WTC11 (cell line): ENCODE measurements around the gene PPFIBP2. TPM values are rescaled to one million over a fixed set of nuclear protein-coding genes. Genes with fewer than 3 reads are reported as not detected.

Experiments
- ATAC-seq: fragments of 200-7000 bp; cut with Tn5 transposase; 2 replicates; pipeline ENCODE4 v1.10.0; 2021; ENCODE audit warnings: mild to moderate bottlenecking, moderate library complexity
- CTCF ChIA-PET: fragments of 300-600 bp; sonication (Branson Sonifier 250); formaldehyde crosslinking; loops from one replicate; lab custom pipeline; 2021; ENCODE audit warnings: antibody characterized with exemption; lab: Charles Lee
- POLR2A ChIA-PET: fragments of 350-600 bp; sonication (Branson Sonifier 250); formaldehyde crosslinking; loops from one replicate; lab custom pipeline; 2021; ENCODE audit warnings: antibody characterized with exemption; lab: Charles Lee
- DNase-seq: peaks from one replicate; pipeline ENCODE4 v3.0.0; 2021; ENCODE audit warnings: low spot score
- H3K27ac Mint-ChIP-seq: 2 replicates; pipeline ENCODE4 v1.8.0; 2021; ENCODE audit warnings: mixed read lengths
- H3K27me3 Mint-ChIP-seq: 2 replicates; pipeline ENCODE4 v1.8.0; 2021; ENCODE audit warnings: low read depth, mild to moderate bottlenecking, moderate library complexity, mixed read lengths
- H3K36me3 Mint-ChIP-seq: 2 replicates; pipeline ENCODE4 v1.8.0; 2021; ENCODE audit warnings: mixed read lengths
- H3K4me1 Mint-ChIP-seq: 2 replicates; pipeline ENCODE4 v1.8.0; 2022; ENCODE audit warnings: mixed read lengths
- H3K4me3 Mint-ChIP-seq: 2 replicates; pipeline ENCODE4 v1.8.0; 2021; ENCODE audit warnings: mild to moderate bottlenecking, moderate library complexity, mixed read lengths
- H3K9me3 Mint-ChIP-seq: 2 replicates; pipeline ENCODE4 v1.8.0; 2021; ENCODE audit warnings: mixed read lengths
- ELF4 ChIP-seq: sonication (generic); formaldehyde crosslinking; IDR thresholded peaks from 2 replicates; pipeline ENCODE4 v1.8.1; 2022; ENCODE audit warnings: low read depth, mild to moderate bottlenecking, moderate library complexity, missing genetic modification reagents
- EMX1 ChIP-seq: fragments of 250-450 bp; sonication (Bioruptor Pico); IDR thresholded peaks from 2 replicates; pipeline ENCODE4 v1.8.0; 2021; ENCODE audit warnings: mild to moderate bottlenecking
- IRF2 ChIP-seq: sonication (generic); formaldehyde crosslinking; IDR thresholded peaks from 2 replicates; pipeline ENCODE4 v1.8.0; 2022; ENCODE audit warnings: low read depth, missing genetic modification reagents, borderline replicate concordance
- JAZF1 ChIP-seq: fragments of 250-450 bp; sonication (Bioruptor Pico); IDR thresholded peaks from 2 replicates; pipeline ENCODE4 v1.9.0; 2021; ENCODE audit warnings: moderate library complexity, mild to moderate bottlenecking, inconsistent platforms
- JUN ChIP-seq: sonication (generic); formaldehyde crosslinking; IDR thresholded peaks from 2 replicates; pipeline ENCODE4 v1.8.0; 2023; ENCODE audit warnings: mild to moderate bottlenecking, missing genetic modification reagents
- MYBL2 ChIP-seq: sonication (generic); formaldehyde crosslinking; IDR thresholded peaks from 2 replicates; pipeline ENCODE4 v1.8.1; 2023; ENCODE audit warnings: mild to moderate bottlenecking, moderate library complexity, missing genetic modification reagents
- NR1H2 ChIP-seq: sonication (generic); formaldehyde crosslinking; IDR thresholded peaks from 2 replicates; pipeline ENCODE4 v1.9.0; 2021; ENCODE audit warnings: mild to moderate bottlenecking, moderate library complexity, missing genetic modification reagents
- PRRX2 ChIP-seq: fragments of 250-450 bp; sonication (Bioruptor Pico); IDR thresholded peaks from 2 replicates; pipeline ENCODE4 v1.8.0; 2021; ENCODE audit warnings: mild to moderate bottlenecking
- RORB ChIP-seq: fragments of 250-450 bp; sonication (Bioruptor Pico); IDR thresholded peaks from 2 replicates; pipeline ENCODE4 v1.9.0; 2021; ENCODE audit warnings: mild to moderate bottlenecking
- SMAD3 ChIP-seq: sonication (generic); formaldehyde crosslinking; IDR thresholded peaks from 2 replicates; pipeline ENCODE4 v1.8.0; 2022; ENCODE audit warnings: missing genetic modification reagents, mild to moderate bottlenecking, borderline replicate concordance
- TCF7 ChIP-seq: sonication (generic); formaldehyde crosslinking; IDR thresholded peaks from 2 replicates; pipeline ENCODE4 v1.8.0; 2022; ENCODE audit warnings: mild to moderate bottlenecking, low read depth, missing genetic modification reagents, moderate library complexity
- ZNF121 ChIP-seq: sonication (generic); formaldehyde crosslinking; IDR thresholded peaks from 2 replicates; pipeline ENCODE4 v1.8.0; 2023; ENCODE audit warnings: missing genetic modification reagents
- ZNF263 ChIP-seq: sonication (generic); formaldehyde crosslinking; IDR thresholded peaks from 2 replicates; pipeline ENCODE4 v1.8.1; 2022; ENCODE audit warnings: low read depth, mild to moderate bottlenecking, moderate library complexity, missing genetic modification reagents
- total RNA-seq: library from RNA; stranded (reverse); gene quantifications from 3 replicates; pipeline ENCODE4 v1.2.3, GENCODE V29; 2021
- TF ChIP-seq, protein P1 (sequence below): sonication (generic); formaldehyde crosslinking; IDR thresholded peaks from 2 replicates; pipeline ENCODE4 v1.8.0; 2023; ENCODE audit warnings: missing genetic modification reagents
- TF ChIP-seq, protein P2 (sequence below): sonication (generic); formaldehyde crosslinking; IDR thresholded peaks from 2 replicates; pipeline ENCODE4 v1.8.0; 2022; ENCODE audit warnings: missing genetic modification reagents
- TF ChIP-seq, protein P3 (sequence below): sonication (generic); formaldehyde crosslinking; IDR thresholded peaks from 2 replicates; pipeline ENCODE4 v1.8.0; 2022; ENCODE audit warnings: mild to moderate bottlenecking, missing genetic modification reagents
- TF ChIP-seq, protein P4 (sequence below): fragments of 250-450 bp; sonication (Bioruptor Pico); IDR thresholded peaks from 2 replicates; pipeline ENCODE4 v1.8.0; 2021; ENCODE audit warnings: mild to moderate bottlenecking
- TF ChIP-seq, protein P5 (sequence below): sonication (generic); formaldehyde crosslinking; IDR thresholded peaks from 2 replicates; pipeline ENCODE4 v1.8.1; 2023; ENCODE audit warnings: mild to moderate bottlenecking, missing genetic modification reagents, borderline replicate concordance
- TF ChIP-seq, protein P6 (sequence below): fragments of 250-450 bp; sonication (Bioruptor Pico); IDR thresholded peaks from 2 replicates; pipeline ENCODE4 v1.9.0; 2021; ENCODE audit warnings: mild to moderate bottlenecking
- TF ChIP-seq, protein P7 (sequence below): sonication (generic); formaldehyde crosslinking; IDR thresholded peaks from 2 replicates; pipeline ENCODE4 v1.8.0; 2023; ENCODE audit warnings: mild to moderate bottlenecking, missing genetic modification reagents

Gene PPFIBP2
- total RNA-seq, 1 experiment from 2014 or later = 21.4 TPM

DNA sequence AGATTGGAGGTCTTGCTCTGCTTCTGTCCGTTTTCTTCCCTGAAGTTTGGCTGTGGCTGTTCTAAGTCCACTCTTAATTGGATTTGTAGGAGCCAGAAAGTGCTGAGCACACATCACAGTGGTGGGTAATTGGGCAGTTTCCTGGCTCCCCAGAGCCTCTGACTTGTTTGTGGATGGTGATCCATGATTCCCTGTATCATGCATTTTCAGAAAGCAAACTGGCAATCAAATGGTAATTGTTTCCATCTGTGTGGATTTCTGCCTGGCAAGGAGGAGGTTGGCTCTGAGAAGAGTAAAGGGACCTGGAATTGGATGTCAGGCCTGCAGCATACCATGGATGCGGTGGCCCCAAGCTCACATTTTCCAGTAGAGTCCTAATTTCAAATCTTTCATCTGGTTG, 49.5 kb downstream of the PPFIBP2 start:
- Mint-ChIP-seq H3K36me3 (peaks cover 9% of the 10 kb centered on the region), H3K27ac (no peak overlapping the region; the same call in 1 of the 2 replicates), H3K4me3 (no peak overlapping the region), H3K27me3 (no peaks in the 10 kb centered on the region), H3K4me1 (peaks cover 41% of the 10 kb centered on the region), H3K9me3 (peaks cover 6% of the 10 kb centered on the region)
- TF ChIP-seq, protein P1, sequence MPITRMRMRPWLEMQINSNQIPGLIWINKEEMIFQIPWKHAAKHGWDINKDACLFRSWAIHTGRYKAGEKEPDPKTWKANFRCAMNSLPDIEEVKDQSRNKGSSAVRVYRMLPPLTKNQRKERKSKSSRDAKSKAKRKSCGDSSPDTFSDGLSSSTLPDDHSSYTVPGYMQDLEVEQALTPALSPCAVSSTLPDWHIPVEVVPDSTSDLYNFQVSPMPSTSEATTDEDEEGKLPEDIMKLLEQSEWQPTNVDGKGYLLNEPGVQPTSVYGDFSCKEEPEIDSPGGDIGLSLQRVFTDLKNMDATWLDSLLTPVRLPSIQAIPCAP (CRISPR knock-in tag) = no peak
- TF ChIP-seq, protein P2, sequence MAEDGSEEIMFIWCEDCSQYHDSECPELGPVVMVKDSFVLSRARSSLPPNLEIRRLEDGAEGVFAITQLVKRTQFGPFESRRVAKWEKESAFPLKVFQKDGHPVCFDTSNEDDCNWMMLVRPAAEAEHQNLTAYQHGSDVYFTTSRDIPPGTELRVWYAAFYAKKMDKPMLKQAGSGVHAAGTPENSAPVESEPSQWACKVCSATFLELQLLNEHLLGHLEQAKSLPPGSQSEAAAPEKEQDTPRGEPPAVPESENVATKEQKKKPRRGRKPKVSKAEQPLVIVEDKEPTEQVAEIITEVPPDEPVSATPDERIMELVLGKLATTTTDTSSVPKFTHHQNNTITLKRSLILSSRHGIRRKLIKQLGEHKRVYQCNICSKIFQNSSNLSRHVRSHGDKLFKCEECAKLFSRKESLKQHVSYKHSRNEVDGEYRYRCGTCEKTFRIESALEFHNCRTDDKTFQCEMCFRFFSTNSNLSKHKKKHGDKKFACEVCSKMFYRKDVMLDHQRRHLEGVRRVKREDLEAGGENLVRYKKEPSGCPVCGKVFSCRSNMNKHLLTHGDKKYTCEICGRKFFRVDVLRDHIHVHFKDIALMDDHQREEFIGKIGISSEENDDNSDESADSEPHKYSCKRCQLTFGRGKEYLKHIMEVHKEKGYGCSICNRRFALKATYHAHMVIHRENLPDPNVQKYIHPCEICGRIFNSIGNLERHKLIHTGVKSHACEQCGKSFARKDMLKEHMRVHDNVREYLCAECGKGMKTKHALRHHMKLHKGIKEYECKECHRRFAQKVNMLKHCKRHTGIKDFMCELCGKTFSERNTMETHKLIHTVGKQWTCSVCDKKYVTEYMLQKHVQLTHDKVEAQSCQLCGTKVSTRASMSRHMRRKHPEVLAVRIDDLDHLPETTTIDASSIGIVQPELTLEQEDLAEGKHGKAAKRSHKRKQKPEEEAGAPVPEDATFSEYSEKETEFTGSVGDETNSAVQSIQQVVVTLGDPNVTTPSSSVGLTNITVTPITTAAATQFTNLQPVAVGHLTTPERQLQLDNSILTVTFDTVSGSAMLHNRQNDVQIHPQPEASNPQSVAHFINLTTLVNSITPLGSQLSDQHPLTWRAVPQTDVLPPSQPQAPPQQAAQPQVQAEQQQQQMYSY (CRISPR knock-in tag) = no peak
- TF ChIP-seq TCF7 = no peak
- no peak for TF ChIP-seq JUN (CRISPR knock-in tag)
- TF ChIP-seq MYBL2 (CRISPR knock-in tag) = no peak
- no peak for TF ChIP-seq PRRX2
- no peak for TF ChIP-seq ZNF121
- TF ChIP-seq, protein P3, sequence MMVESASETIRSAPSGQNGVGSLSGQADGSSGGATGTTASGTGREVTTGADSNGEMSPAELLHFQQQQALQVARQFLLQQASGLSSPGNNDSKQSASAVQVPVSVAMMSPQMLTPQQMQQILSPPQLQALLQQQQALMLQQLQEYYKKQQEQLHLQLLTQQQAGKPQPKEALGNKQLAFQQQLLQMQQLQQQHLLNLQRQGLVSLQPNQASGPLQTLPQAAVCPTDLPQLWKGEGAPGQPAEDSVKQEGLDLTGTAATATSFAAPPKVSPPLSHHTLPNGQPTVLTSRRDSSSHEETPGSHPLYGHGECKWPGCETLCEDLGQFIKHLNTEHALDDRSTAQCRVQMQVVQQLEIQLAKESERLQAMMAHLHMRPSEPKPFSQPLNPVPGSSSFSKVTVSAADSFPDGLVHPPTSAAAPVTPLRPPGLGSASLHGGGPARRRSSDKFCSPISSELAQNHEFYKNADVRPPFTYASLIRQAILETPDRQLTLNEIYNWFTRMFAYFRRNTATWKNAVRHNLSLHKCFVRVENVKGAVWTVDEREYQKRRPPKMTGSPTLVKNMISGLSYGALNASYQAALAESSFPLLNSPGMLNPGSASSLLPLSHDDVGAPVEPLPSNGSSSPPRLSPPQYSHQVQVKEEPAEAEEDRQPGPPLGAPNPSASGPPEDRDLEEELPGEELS (CRISPR knock-in tag) = no peak
- TF ChIP-seq, protein P4, sequence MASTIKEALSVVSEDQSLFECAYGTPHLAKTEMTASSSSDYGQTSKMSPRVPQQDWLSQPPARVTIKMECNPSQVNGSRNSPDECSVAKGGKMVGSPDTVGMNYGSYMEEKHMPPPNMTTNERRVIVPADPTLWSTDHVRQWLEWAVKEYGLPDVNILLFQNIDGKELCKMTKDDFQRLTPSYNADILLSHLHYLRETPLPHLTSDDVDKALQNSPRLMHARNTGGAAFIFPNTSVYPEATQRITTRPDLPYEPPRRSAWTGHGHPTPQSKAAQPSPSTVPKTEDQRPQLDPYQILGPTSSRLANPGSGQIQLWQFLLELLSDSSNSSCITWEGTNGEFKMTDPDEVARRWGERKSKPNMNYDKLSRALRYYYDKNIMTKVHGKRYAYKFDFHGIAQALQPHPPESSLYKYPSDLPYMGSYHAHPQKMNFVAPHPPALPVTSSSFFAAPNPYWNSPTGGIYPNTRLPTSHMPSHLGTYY (CRISPR knock-in tag) = no peak
- ATAC-seq = peak; percentile 66
- POLR2A ChIA-PET = no interaction called here
- no peak for DNase-seq
- CTCF ChIA-PET = interaction anchor here (0.8 kb wide), 1 partner anchor 8 kb away, joined by 3 read pairs; no protein-coding TSS in a partner anchor

DNA sequence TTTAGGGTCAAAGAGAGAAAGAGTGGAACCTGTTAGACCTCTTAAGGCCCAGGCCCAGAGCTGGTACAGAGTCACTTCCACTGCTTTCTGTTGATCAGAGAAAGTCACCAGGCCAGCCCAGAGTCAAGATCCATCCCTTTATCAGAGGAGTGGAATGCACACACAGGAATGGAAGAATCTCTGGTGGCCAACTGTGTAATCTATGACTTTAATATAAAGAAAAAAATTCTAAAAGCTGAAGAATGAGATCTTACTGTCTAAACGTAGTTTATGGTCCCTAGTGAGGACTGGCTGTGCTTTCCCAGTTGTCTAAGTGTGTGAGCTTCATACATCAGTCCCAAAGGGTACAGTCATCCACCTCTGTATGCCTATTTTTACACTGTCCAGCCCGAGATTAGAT, 51.0 kb downstream of the PPFIBP2 start:
- CTCF ChIA-PET = interaction anchor here (0.6 to 1.1 kb wide), 4 partner anchors 12 to 466 kb away, joined by 3 read pairs; no protein-coding TSS in a partner anchor
- peaks cover 13% of the 10 kb centered on the region for H3K9me3 Mint-ChIP-seq
- ATAC-seq = no peak
- DNase-seq = no peak
- H3K27ac Mint-ChIP-seq = no peak overlapping the region
- H3K36me3 Mint-ChIP-seq = peaks cover 16% of the 10 kb centered on the region
- POLR2A ChIA-PET = no interaction called here
- H3K27me3 Mint-ChIP-seq = no peaks in the 10 kb centered on the region
- peaks cover 31% of the 10 kb centered on the region for H3K4me1 Mint-ChIP-seq
- no peak overlapping the region for H3K4me3 Mint-ChIP-seq
- TF ChIP-seq, protein P5, sequence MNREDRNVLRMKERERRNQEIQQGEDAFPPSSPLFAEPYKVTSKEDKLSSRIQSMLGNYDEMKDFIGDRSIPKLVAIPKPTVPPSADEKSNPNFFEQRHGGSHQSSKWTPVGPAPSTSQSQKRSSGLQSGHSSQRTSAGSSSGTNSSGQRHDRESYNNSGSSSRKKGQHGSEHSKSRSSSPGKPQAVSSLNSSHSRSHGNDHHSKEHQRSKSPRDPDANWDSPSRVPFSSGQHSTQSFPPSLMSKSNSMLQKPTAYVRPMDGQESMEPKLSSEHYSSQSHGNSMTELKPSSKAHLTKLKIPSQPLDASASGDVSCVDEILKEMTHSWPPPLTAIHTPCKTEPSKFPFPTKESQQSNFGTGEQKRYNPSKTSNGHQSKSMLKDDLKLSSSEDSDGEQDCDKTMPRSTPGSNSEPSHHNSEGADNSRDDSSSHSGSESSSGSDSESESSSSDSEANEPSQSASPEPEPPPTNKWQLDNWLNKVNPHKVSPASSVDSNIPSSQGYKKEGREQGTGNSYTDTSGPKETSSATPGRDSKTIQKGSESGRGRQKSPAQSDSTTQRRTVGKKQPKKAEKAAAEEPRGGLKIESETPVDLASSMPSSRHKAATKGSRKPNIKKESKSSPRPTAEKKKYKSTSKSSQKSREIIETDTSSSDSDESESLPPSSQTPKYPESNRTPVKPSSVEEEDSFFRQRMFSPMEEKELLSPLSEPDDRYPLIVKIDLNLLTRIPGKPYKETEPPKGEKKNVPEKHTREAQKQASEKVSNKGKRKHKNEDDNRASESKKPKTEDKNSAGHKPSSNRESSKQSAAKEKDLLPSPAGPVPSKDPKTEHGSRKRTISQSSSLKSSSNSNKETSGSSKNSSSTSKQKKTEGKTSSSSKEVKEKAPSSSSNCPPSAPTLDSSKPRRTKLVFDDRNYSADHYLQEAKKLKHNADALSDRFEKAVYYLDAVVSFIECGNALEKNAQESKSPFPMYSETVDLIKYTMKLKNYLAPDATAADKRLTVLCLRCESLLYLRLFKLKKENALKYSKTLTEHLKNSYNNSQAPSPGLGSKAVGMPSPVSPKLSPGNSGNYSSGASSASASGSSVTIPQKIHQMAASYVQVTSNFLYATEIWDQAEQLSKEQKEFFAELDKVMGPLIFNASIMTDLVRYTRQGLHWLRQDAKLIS (CRISPR knock-in tag) = no peak
- TF ChIP-seq SMAD3 (no peak), RORB (CRISPR knock-in tag) (no peak), JAZF1 (CRISPR knock-in tag) (no peak), ELF4 (CRISPR knock-in tag) (no peak), EMX1 (CRISPR knock-in tag) (no peak), NR1H2 (CRISPR knock-in tag) (no peak), ZNF263 (CRISPR knock-in tag) (no peak), IRF2 (CRISPR knock-in tag) (no peak)
- TF ChIP-seq, protein P6, sequence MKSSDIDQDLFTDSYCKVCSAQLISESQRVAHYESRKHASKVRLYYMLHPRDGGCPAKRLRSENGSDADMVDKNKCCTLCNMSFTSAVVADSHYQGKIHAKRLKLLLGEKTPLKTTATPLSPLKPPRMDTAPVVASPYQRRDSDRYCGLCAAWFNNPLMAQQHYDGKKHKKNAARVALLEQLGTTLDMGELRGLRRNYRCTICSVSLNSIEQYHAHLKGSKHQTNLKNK (CRISPR knock-in tag) = no peak
- TF ChIP-seq, protein P7, sequence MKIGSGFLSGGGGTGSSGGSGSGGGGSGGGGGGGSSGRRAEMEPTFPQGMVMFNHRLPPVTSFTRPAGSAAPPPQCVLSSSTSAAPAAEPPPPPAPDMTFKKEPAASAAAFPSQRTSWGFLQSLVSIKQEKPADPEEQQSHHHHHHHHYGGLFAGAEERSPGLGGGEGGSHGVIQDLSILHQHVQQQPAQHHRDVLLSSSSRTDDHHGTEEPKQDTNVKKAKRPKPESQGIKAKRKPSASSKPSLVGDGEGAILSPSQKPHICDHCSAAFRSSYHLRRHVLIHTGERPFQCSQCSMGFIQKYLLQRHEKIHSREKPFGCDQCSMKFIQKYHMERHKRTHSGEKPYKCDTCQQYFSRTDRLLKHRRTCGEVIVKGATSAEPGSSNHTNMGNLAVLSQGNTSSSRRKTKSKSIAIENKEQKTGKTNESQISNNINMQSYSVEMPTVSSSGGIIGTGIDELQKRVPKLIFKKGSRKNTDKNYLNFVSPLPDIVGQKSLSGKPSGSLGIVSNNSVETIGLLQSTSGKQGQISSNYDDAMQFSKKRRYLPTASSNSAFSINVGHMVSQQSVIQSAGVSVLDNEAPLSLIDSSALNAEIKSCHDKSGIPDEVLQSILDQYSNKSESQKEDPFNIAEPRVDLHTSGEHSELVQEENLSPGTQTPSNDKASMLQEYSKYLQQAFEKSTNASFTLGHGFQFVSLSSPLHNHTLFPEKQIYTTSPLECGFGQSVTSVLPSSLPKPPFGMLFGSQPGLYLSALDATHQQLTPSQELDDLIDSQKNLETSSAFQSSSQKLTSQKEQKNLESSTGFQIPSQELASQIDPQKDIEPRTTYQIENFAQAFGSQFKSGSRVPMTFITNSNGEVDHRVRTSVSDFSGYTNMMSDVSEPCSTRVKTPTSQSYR (CRISPR knock-in tag) = no peak
